Measurements from ENCODE around the gene SRP9.

Gene SRP9

GRCh38 chr1:225819346-225820192 is 41.9 kb downstream of the SRP9 start:
- DNase-seq = peak in 1 of 2 donors; percentile 51
- H3K27ac ChIP-seq = peak overlapping the region; percentile 3 to 13
- no peak overlapping the region for H3K4me3 ChIP-seq
- H3K4me1 ChIP-seq = peaks cover 13 to 57% (median 42%) of the 10 kb centered on the region in 4 donors
- H3K9me3 ChIP-seq = no peaks in the 10 kb centered on the region
- intact Hi-C loops (cut with DNase I; ENCODE audit: low total_unique reads) = no loop called here
- H3K36me3 ChIP-seq = peaks cover 0 to 5% (median 3%) of the 10 kb centered on the region in 3 donors
- H3K27me3 ChIP-seq = no peaks in the 10 kb centered on the region
- TF ChIP-seq CTCF (IDR thresholded peaks at IDR 0.05) = no peak

GRCh38 chr1:225820522-225821120 is 43.0 kb downstream of the SRP9 start:
- Histone ChIP-seq H3K27me3 (no peaks in the 10 kb centered on the region), H3K4me1 (peaks cover 13 to 53% (median 36%) of the 10 kb centered on the region in 4 donors), H3K36me3 (peaks cover 0 to 5% (median 3%) of the 10 kb centered on the region in 3 donors), H3K4me3 (no peak overlapping the region), H3K27ac (peak overlapping the region in 1 of 2 donors; percentile 3), H3K9me3 (no peaks in the 10 kb centered on the region)
- intact Hi-C loops (cut with DNase I; ENCODE audit: low total_unique reads) = no loop called here
- DNase-seq = no peak
- no peak for TF ChIP-seq CTCF (IDR thresholded peaks at IDR 0.05)

- peak in 1 of 2 donors; percentile 42 for DNase-seq
- intact Hi-C loops (cut with DNase I; ENCODE audit: low total_unique reads) = no loop called here
- Histone ChIP-seq H3K4me3 (no peak overlapping the region), H3K36me3 (peaks cover 0 to 5% (median 3%) of the 10 kb centered on the region in 3 donors), H3K4me1 (peaks cover 3 to 31% (median 19%) of the 10 kb centered on the region in 4 donors), H3K27ac (no peak overlapping the region), H3K9me3 (no peaks in the 10 kb centered on the region), H3K27me3 (no peaks in the 10 kb centered on the region)
- TF ChIP-seq CTCF (IDR thresholded peaks at IDR 0.05) = no peak
Measured at GRCh38 chr1:225822655-225823403, 45.2 kb downstream of the SRP9 start.

GRCh38 chr1:225823811-225824261 is 46.2 kb downstream of the SRP9 start:
- H3K36me3 ChIP-seq = peaks cover 0 to 7% (median 6%) of the 10 kb centered on the region in 3 donors
- no peaks in the 10 kb centered on the region for H3K27me3 ChIP-seq
- intact Hi-C loops (cut with DNase I; ENCODE audit: low total_unique reads) = no loop called here
- H3K9me3 ChIP-seq = no peaks in the 10 kb centered on the region
- peaks cover 0 to 23% (median 10%) of the 10 kb centered on the region in 4 donors for H3K4me1 ChIP-seq
- H3K27ac ChIP-seq = no peak overlapping the region
- no peak for TF ChIP-seq CTCF (IDR thresholded peaks at IDR 0.05)
- H3K4me3 ChIP-seq = no peak overlapping the region
- peak in 1 of 2 donors; percentile 51 for DNase-seq

- peak in 1 of 2 donors; percentile 51 for DNase-seq
- intact Hi-C loops (cut with DNase I; ENCODE audit: low total_unique reads) = no loop called here
- no peak for TF ChIP-seq CTCF (IDR thresholded peaks at IDR 0.05)
Measured at GRCh38 chr1:225824533-225824941, 46.9 kb downstream of the SRP9 start.

More at GRCh38 chr1:225824533-225824941, 46.9 kb downstream of the SRP9 start:
- Histone ChIP-seq H3K4me1 (peaks cover 0 to 19% (median 9%) of the 10 kb centered on the region in 4 donors), H3K36me3 (peaks cover 0 to 14% (median 13%) of the 10 kb centered on the region in 3 donors), H3K27ac (no peak overlapping the region), H3K27me3 (no peaks in the 10 kb centered on the region), H3K4me3 (no peak overlapping the region), H3K9me3 (no peaks in the 10 kb centered on the region)
